Kidney epithelial cell (primary cell): ENCODE data around the gene C11orf65. TPM values are rescaled to one million over a fixed set of nuclear protein-coding genes. Genes with fewer than 3 reads are reported as not detected.

Source experiments
- DNase-seq: peaks from one replicate; pipeline ENCODE4 v3.0.0-alpha.2; 2010; ENCODE audit warnings: low read depth
- H3K27me3 ChIP-seq: 2 replicates; pipeline ENCODE4 v1.6.0; 2011; ENCODE audit warnings: low read length; ENCODE audit not compliant: control insufficient read depth, insufficient read depth
- H3K36me3 ChIP-seq: 2 replicates; pipeline ENCODE4 v1.5.1; 2011; ENCODE audit warnings: low read length; ENCODE audit not compliant: control insufficient read depth, insufficient read depth
- H3K4me3 ChIP-seq: 2 replicates; pipeline ENCODE4 v1.5.1; 2011; ENCODE audit warnings: low read depth, mild to moderate bottlenecking, control low read depth, low read length
- CTCF ChIP-seq: IDR thresholded peaks from 2 replicates; pipeline ENCODE4 v1.5.1; 2011; ENCODE audit warnings: mild to moderate bottlenecking, moderate library complexity, low read length, control low read depth, inconsistent platforms; ENCODE audit not compliant: insufficient read depth, poor library complexity, severe bottlenecking
- total RNA-seq: library from RNA; depleted of rRNA; stranded (reverse); fragments of >200 nt; gene quantifications from 2 replicates; pipeline ENCODE4 v1.2.3, GENCODE V29; 2015

C11orf65 gene
- total RNA-seq, 1 donor from 2014 or later, result 0.25 TPM

GRCh38 chr11:108486828-108487227, 19.5 kb upstream of the C11orf65 start:
- TF ChIP-seq CTCF, result no peak
- H3K27me3 ChIP-seq, result no peaks in the 10 kb centered on the region
- DNase-seq, result no peak
- no peaks in the 10 kb centered on the region for H3K36me3 ChIP-seq
- no peak overlapping the region for H3K4me3 ChIP-seq

GRCh38 chr11:108486331-108486730, 19.0 kb upstream of the C11orf65 start:
- TF ChIP-seq CTCF, result no peak
- H3K4me3 ChIP-seq, result no peak overlapping the region
- no peaks in the 10 kb centered on the region for H3K27me3 ChIP-seq
- H3K36me3 ChIP-seq, result no peaks in the 10 kb centered on the region
- no peak for DNase-seq

- no peak overlapping the region for H3K4me3 ChIP-seq
- H3K27me3 ChIP-seq, result no peaks in the 10 kb centered on the region
- TF ChIP-seq CTCF, result no peak
- H3K36me3 ChIP-seq, result no peaks in the 10 kb centered on the region
- DNase-seq, result peak; percentile 28
Measured at GRCh38 chr11:108483163-108483562, 15.8 kb upstream of the C11orf65 start.

GRCh38 chr11:108474664-108475463, 7.5 kb upstream of the C11orf65 start:
- Histone ChIP-seq H3K27me3 (no peaks in the 10 kb centered on the region), H3K36me3 (no peaks in the 10 kb centered on the region), H3K4me3 (no peak overlapping the region)
- no peak for TF ChIP-seq CTCF
- no peak for DNase-seq

GRCh38 chr11:108472681-108473080, 5.4 kb upstream of the C11orf65 start:
- H3K4me3 ChIP-seq, result no peak overlapping the region
- DNase-seq, result no peak
- no peak for TF ChIP-seq CTCF
- no peaks in the 10 kb centered on the region for H3K36me3 ChIP-seq
- no peaks in the 10 kb centered on the region for H3K27me3 ChIP-seq

- Histone ChIP-seq H3K4me3 (no peak overlapping the region), H3K27me3 (no peaks in the 10 kb centered on the region), H3K36me3 (no peaks in the 10 kb centered on the region)
- TF ChIP-seq CTCF, result no peak
- no peak for DNase-seq
Measured at GRCh38 chr11:108468478-108468864, 1.1 kb upstream of the C11orf65 start.
